ENCODE results near the gene CCDC88C. TPM values are rescaled to one million over a fixed set of nuclear protein-coding genes. Genes with fewer than 3 reads are reported as not detected.
A peak's percentile ranks its signal among the peaks of the same experiment; 100 is the strongest.

CCDC88C gene
- total RNA-seq, 2 experiments from 2014 or later, result 73.0 to 74.7 TPM

DNA sequence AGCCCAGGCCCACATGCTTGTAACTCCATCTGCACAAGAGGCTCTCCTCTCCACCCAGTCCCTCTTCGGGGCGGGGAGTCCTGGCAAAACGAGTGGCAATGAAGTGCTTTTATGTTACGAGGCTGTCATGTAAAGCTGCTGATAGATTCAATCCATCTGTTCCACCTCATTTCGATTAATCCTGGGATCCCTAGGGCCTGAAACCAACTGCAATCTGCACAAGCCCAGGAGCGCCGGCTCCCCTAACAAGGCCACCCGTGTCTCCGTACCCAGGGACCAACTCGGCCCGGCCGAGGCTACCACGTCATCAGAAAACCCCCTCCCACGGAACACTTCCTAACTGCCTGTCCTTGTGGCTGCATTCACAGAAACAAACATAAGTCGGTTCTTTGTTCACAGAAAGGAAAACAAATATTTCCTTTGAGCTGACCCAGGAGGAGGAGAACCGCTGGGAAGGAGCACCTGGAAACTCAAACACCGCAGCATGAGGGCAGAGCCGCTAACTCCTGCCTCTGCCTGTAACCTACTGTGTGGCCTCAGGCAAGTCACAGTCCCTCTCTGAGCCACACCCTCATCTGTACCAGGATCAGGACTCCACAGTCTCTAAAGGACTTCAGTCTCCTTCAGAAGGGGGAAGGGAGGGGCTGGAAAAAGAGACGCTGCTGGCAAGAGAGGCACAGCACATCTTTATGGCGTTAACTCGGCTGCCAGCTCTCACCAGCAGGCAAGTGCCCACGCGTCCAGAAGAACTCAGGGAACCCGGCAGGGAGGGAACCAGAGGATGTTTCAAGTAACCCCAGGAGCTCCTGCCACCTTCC, 47.8 kb downstream of the CCDC88C start:
- ChIA-PET CTCF (interaction anchor here (0.8 to 8.0 kb wide), 6 partner anchors 15 to 193 kb away, joined by 3 to 45 read pairs (median 3); partner anchors contain the start of gene CCDC88C), POLR2A (interaction anchor here (0.8 to 7.5 kb wide), 3 partner anchors 19 to 46 kb away, joined by 3 to 46 read pairs (median 4); no protein-coding TSS in a partner anchor)
- Mint-ChIP-seq H3K4me1 (ENCODE audit: low read depth) (peaks cover 98% of the 10 kb centered on the region), H3K36me3 (peaks cover 4% of the 10 kb centered on the region), H3K4me3 (peak overlapping the region; percentile 67), H3K27me3 (no peaks in the 10 kb centered on the region), H3K27ac (peak overlapping the region; percentile 83), H3K9me3 (no peaks in the 10 kb centered on the region)
- peak; percentile 81 for DNase-seq
- intact Hi-C loops (cut with micrococcal nuclease), result loop anchor here (1.0 to 5.0 kb wide), 2 partner anchors 8 to 128 kb away; partner anchors contain the start of gene GPR68

DNA sequence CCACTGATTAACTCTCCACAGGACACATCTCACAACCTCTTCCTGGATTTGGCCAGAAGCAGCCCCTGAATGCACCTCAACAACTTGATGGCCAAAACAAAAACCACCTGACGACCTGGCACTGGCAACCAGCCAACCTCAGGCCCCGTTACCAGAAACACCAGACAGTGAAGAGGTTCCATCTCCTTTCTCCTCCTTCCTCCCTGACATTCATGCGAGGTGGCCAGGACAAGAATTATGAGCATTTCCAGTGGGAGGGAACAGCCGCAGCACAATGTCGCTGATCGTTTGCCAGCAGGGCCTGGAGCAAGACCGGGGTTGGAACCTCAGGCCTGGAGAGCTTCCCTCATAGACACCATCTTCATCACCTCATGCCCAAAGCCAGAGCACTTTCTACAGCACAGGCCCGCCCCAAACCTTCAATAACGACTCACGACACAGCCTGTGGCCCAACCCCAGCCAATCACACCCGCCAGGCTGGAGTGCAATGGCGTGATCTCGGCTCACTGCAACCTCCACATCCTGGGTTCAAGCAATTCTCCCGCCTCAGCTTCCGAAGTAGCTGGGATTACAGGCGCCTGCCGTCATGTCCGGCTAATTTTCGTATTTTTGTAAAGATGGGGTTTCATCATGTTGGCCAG, 48.7 kb downstream of the CCDC88C start:
- intact Hi-C loops (cut with micrococcal nuclease), result loop anchor here (1.0 kb wide), 1 partner anchor 9 kb away; no protein-coding TSS in a partner anchor
- POLR2A ChIA-PET, result interaction anchor here (1.2 kb wide), 1 partner anchor 42 kb away, joined by 4 read pairs; no protein-coding TSS in a partner anchor
- no peaks in the 10 kb centered on the region for H3K9me3 Mint-ChIP-seq
- H3K36me3 Mint-ChIP-seq, result no peaks in the 10 kb centered on the region
- H3K27me3 Mint-ChIP-seq, result no peaks in the 10 kb centered on the region
- peak overlapping the region; percentile 83 for H3K27ac Mint-ChIP-seq
- CTCF ChIA-PET, result interaction anchor here (1.1 to 8.0 kb wide), 4 partner anchors 14 to 45 kb away, joined by 3 to 45 read pairs (median 10); no protein-coding TSS in a partner anchor
- peak; percentile 53 for DNase-seq
- peaks cover 97% of the 10 kb centered on the region for H3K4me1 Mint-ChIP-seq (ENCODE audit: low read depth)
- H3K4me3 Mint-ChIP-seq, result peak overlapping the region; percentile 46

DNA sequence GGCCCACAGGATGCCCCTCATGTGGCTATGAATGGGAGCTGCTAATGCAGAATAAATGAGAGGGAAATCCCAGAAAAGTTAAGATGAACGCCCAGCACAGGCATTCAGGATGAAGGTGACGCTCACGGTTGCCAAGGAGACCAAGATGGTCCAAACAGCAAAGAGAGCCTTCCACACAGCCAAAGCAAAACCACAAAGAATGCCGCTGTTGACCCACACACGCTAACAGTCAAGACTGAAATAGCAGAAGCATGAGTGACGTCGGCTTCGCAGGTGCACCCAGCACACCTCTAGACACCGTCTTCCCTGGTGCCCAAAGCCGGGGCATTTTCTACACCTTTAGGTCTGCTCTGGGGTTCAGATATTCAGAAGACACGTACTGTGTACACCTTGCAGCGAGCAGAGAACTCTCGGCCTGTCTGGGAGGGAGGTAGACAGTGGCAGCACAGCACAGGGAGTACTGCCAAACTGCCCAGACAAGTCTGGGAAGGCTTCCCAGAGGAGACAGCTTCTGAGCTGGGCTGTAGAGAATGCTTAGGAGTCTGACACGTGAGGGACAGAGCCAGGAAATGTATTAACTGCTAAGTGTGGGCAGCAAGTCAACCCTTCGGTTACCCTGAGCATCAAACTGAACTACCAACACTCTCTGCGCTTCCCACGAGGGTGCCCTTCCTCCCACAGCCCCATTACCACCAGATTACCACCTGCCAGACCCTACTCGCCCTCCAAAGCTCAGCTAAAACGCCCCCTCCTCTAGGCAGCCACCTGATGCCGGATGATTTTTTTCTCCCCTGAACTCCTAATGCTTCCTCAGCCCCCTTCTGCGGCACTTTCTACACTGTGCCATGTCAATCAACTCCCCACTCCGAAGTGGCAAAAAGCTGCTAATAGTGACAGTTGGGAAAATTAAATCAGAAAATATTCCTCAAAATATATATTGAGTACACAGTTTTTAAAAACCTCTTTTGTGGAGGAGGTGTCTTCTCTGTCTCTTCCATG, 50.1 kb downstream of the CCDC88C start:
- DNase-seq, result peak; percentile 78
- ChIA-PET POLR2A (interaction anchor here (0.9 to 1.1 kb wide), 2 partner anchors 18 to 48 kb away, joined by 4 read pairs; no protein-coding TSS in a partner anchor), CTCF (interaction anchor here (0.8 to 8.0 kb wide), 10 partner anchors 8 to 54 kb away, joined by 3 to 45 read pairs (median 4); partner anchors contain the start of gene CCDC88C)
- H3K27ac Mint-ChIP-seq, result peak overlapping the region; percentile 80
- peaks cover 86% of the 10 kb centered on the region for H3K4me1 Mint-ChIP-seq (ENCODE audit: low read depth)
- no peaks in the 10 kb centered on the region for H3K36me3 Mint-ChIP-seq
- no peaks in the 10 kb centered on the region for H3K9me3 Mint-ChIP-seq
- H3K4me3 Mint-ChIP-seq, result peak overlapping the region; percentile 59
- no peaks in the 10 kb centered on the region for H3K27me3 Mint-ChIP-seq
- intact Hi-C loops (cut with micrococcal nuclease), result loop anchor here (1.0 kb wide), 1 partner anchor 30 kb away; no protein-coding TSS in a partner anchor

DNA sequence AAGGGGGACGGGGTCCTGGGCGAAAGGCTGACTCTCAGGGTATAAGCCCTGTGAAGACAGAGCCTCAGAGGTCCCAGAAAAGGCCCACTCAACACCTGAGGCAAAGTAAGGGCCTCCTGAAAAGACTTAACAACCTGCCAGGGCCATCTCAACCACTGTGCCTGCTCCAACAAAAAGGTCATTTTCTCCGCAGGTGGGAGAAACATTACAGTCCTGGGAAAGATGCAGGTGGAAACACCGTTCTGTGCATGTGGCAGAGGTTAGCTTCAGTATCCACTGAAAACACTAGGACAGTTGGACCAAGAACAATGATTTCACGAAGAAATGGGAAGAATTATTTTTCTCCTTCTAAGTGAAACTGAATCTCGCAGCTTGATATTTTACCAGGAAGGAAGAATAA, 50.9 kb downstream of the CCDC88C start:
- ChIA-PET CTCF (interaction anchor here (1.0 to 4.6 kb wide), 6 partner anchors 9 to 52 kb away, joined by 3 to 18 read pairs (median 3); no protein-coding TSS in a partner anchor), POLR2A (interaction anchor here (0.9 to 1.1 kb wide), 2 partner anchors 17 to 49 kb away, joined by 4 read pairs; no protein-coding TSS in a partner anchor)
- intact Hi-C loops (cut with micrococcal nuclease), result loop anchor here (1.0 kb wide), 1 partner anchor 31 kb away; no protein-coding TSS in a partner anchor
- no peak for DNase-seq
- peaks cover 85% of the 10 kb centered on the region for H3K4me1 Mint-ChIP-seq (ENCODE audit: low read depth)
- no peaks in the 10 kb centered on the region for H3K9me3 Mint-ChIP-seq
- peak overlapping the region; percentile 80 for H3K27ac Mint-ChIP-seq
- H3K27me3 Mint-ChIP-seq, result no peaks in the 10 kb centered on the region
- H3K4me3 Mint-ChIP-seq, result peak overlapping the region; percentile 59
- no peaks in the 10 kb centered on the region for H3K36me3 Mint-ChIP-seq

DNA sequence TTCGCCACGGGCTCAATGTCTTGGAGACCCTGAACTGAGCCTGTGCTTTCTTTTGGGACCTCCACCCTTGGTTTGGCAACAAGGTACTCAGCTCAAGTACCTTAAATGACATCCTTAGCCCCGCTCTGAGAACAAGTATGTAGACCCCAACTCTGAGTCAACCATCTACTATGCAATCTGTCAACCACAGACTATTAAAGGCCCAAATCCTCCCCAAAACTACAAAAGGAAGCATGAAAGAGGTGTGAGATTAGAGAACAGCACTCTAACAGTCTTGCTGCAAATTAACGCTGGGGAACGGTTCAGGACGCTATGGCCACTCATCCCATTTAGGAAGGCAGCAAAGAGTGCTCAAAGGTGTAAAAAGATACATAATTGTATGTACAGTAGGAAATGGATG, 52.1 kb downstream of the CCDC88C start:
- Mint-ChIP-seq H3K27ac (peak overlapping the region; percentile 20), H3K4me1 (ENCODE audit: low read depth) (peaks cover 84% of the 10 kb centered on the region), H3K36me3 (no peaks in the 10 kb centered on the region), H3K4me3 (no peak overlapping the region), H3K27me3 (no peaks in the 10 kb centered on the region), H3K9me3 (no peaks in the 10 kb centered on the region)
- ChIA-PET CTCF (interaction anchor here (1.5 to 2.0 kb wide), 2 partner anchors 10 to 32 kb away, joined by 3 to 6 read pairs; no protein-coding TSS in a partner anchor), POLR2A (no interaction called here)
- intact Hi-C loops (cut with micrococcal nuclease), result loop anchor here (1.0 kb wide), 1 partner anchor 10 kb away; no protein-coding TSS in a partner anchor
- no peak for DNase-seq

DNA sequence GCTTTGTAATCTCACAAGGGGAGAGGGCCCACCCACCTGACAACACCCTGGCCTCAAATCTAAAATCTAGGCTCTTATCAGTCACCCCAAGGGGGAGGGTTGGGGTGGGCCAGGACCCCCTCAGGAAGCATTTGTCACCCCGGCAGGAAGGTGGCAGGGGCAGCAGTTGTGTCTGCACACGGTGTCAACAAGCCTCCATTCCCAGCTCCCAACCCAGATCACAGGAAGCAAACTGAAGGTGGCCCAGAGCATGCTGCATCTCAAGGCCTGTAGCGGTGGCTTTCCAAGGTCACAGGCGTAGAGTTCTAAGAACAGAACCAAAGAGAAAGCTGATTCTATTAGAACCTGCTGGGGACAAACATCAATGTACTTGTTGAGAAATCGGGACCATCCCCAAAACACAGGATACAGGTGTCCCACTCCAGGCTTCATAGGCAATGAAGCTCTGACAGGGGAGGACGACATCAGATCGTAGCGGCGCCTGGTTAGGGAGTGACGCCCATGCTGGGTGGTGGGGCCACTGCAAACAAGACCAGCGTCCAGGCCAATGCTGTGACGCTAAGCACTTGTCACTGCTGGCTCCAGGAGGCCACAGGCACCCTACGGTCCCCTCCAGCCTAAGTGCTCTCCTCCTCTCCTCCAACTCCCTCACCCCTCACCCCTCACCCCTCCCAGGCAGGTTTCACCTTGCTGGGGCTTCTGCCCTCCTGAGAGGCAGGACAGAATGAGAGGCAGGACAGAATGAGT, 52.9 kb downstream of the CCDC88C start:
- peaks cover 80% of the 10 kb centered on the region for H3K4me1 Mint-ChIP-seq (ENCODE audit: low read depth)
- peak overlapping the region; percentile 7 for H3K27ac Mint-ChIP-seq
- no peaks in the 10 kb centered on the region for H3K36me3 Mint-ChIP-seq
- ChIA-PET CTCF (no interaction called here), POLR2A (no interaction called here)
- H3K27me3 Mint-ChIP-seq, result no peaks in the 10 kb centered on the region
- DNase-seq, result no peak
- intact Hi-C loops (cut with micrococcal nuclease), result loop anchor here (1.0 kb wide), 1 partner anchor 9 kb away; no protein-coding TSS in a partner anchor
- H3K4me3 Mint-ChIP-seq, result no peak overlapping the region
- H3K9me3 Mint-ChIP-seq, result no peaks in the 10 kb centered on the region

DNA sequence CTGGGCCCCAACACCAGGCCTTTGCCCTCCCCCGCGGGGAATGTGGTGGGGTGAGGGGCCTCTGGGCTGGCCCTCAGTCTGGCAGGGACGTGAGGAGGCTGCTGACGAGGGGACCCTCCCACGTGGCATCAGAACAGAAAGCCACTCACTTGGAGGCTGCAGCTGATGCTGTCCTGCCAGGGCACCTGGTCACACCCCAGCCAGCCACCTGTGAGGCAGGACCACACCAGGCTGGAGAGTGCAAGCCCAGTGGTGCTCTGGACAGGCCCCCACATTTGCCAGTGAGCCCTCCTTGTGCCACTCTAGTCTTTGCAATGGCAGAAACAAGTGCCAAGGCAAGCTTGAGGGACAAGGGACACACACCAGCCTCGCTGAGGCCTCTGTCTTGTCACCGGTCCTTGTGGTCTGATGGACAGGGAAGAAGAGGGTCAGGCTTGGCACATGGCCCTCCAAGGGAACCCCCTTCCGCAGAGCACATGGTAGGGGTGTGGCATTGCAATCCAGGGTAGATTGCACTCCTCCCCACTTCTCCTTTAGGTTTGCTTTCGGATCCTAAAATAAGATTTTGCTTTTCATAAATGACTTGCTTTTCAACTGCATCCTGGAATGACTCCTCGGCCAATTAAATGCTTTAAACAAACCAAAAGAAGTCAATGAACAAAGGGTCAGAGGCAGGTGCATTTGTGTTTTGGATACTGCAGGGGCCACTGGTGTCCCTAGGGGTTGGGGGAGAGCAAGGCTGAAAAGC, 53.7 kb downstream of the CCDC88C start:
- H3K4me3 Mint-ChIP-seq, result no peak overlapping the region
- no peak for DNase-seq
- no peaks in the 10 kb centered on the region for H3K9me3 Mint-ChIP-seq
- peak overlapping the region; percentile 7 for H3K27ac Mint-ChIP-seq
- ChIA-PET POLR2A (no interaction called here), CTCF (no interaction called here)
- no peaks in the 10 kb centered on the region for H3K27me3 Mint-ChIP-seq
- intact Hi-C loops (cut with micrococcal nuclease), result no loop called here
- no peaks in the 10 kb centered on the region for H3K36me3 Mint-ChIP-seq
- H3K4me1 Mint-ChIP-seq (ENCODE audit: low read depth), result peaks cover 77% of the 10 kb centered on the region

DNA sequence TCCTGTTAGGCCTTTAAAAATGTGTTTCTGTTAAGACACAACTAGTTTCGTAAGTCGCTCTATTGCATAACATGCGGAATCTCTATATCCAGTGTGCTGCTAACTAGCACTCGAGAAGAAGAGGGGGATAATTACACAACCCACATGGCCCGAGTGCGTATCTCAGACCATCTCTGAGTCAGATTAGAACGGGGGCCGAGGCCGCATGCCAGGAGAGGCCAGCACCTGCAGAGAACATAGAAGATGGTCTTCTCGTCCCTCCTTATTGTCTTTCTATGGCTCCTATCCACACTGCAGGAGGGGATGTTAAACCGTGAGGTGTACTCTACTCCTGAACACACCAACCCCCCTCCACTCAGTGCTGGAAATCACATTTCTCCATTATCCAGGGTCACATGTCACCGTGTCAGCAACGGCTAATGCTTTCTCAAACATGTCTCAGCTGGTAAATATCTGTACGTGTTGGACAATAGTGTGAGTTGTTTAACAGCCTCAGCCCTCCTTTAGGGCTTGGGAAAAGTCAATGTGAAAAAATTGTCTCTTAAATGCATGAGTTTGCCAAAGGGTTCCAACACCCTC, 56.3 kb downstream of the CCDC88C start:
- Mint-ChIP-seq H3K27me3 (no peaks in the 10 kb centered on the region), H3K27ac (no peak overlapping the region), H3K36me3 (peaks cover 8% of the 10 kb centered on the region), H3K4me3 (no peak overlapping the region), H3K9me3 (no peaks in the 10 kb centered on the region), H3K4me1 (ENCODE audit: low read depth) (peaks cover 65% of the 10 kb centered on the region)
- POLR2A ChIA-PET, result interaction anchor here (1.5 kb wide), 1 partner anchor 11 kb away, joined by 6 read pairs; no protein-coding TSS in a partner anchor
- DNase-seq, result no peak
- intact Hi-C loops (cut with micrococcal nuclease), result no loop called here
- CTCF ChIA-PET, result interaction anchor here (1.1 to 1.2 kb wide), 3 partner anchors 8 to 38 kb away, joined by 3 to 5 read pairs (median 4); no protein-coding TSS in a partner anchor

DNA sequence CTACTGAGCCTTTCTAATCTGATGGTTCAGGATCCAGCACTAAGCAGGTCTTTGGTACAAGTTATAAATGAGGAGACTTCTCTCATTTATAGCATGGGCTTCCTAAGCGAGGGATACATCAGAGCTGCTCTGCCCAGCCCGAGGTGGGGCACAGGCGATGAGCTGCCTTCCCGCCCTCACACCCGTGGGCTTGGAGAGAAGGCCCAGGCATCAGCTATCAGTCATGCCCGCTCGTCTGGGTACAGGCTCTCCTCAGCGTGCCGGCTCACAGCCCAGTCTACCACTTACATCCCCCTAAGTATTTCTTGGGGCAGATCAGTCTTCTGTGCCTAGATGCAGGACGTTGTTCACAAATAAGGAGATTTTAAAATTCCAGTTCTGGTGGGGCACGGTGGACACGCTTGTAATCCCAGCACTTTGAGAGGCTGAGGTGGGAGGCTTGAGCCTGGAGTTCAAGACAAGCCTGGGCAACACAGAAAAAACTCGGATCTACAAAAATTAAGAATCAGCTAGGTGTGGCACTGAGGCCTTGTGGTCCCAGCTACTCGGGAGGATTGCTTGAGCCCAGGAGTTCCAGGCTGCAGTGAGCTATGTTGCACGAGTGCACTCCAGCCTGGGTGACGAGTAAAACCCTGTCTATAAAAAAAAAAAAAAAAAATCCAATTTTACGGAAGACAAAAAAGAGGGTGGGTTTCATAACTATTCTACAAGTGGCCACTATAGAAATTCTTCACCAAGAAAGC, 57.0 kb downstream of the CCDC88C start:
- ChIA-PET POLR2A (interaction anchor here (1.5 kb wide), 1 partner anchor 10 kb away, joined by 6 read pairs; no protein-coding TSS in a partner anchor), CTCF (interaction anchor here (0.9 to 1.5 kb wide), 4 partner anchors 10 to 66 kb away, joined by 3 to 7 read pairs (median 4); partner anchors contain the start of gene CCDC88C)
- Mint-ChIP-seq H3K9me3 (no peaks in the 10 kb centered on the region), H3K4me1 (ENCODE audit: low read depth) (peaks cover 66% of the 10 kb centered on the region), H3K27me3 (no peaks in the 10 kb centered on the region), H3K36me3 (peaks cover 8% of the 10 kb centered on the region), H3K4me3 (no peak overlapping the region), H3K27ac (no peak overlapping the region)
- intact Hi-C loops (cut with micrococcal nuclease), result no loop called here
- DNase-seq, result no peak

Measured in activated CD4-positive, alpha-beta memory T cell treated with anti-CD3 and anti-CD28 coated beads for 36 hours (primary cell).